ENCODE results near the gene MIB1.
"Not testable (repeated sequence)": the region's sequence is repeated elsewhere in the genome, so short reads cannot be mapped to it uniquely, and the experiment has no call there.

GRCh38 chr18:21796089-21796488 lies 55.5 kb downstream of the MIB1 start:
- not testable (repeated sequence) for TF ChIP-seq CTCF (IDR thresholded peaks at IDR 0.05; ENCODE audit: insufficient read depth, low read length, poor library complexity, severe bottlenecking); EZH2phosphoT487 (conservative IDR thresholded peaks at IDR 0.05; ENCODE audit: low read length)

Data from SU-DHL-6 (cell line).